ENCODE data around the gene TTLL10.
A peak's percentile ranks its signal among the peaks of the same experiment; 100 is the strongest.

The TTLL10 gene

GRCh38 chr1:1157914-1158710 is 15.6 kb upstream of the TTLL10 start:
- DNase-seq (ENCODE audit: low spot score): peak; percentile 34

- no peak for DNase-seq (ENCODE audit: low spot score)
These were observed 13.3 kb upstream of the TTLL10 start for GRCh38 chr1:1160281-1160930.

DNA sequence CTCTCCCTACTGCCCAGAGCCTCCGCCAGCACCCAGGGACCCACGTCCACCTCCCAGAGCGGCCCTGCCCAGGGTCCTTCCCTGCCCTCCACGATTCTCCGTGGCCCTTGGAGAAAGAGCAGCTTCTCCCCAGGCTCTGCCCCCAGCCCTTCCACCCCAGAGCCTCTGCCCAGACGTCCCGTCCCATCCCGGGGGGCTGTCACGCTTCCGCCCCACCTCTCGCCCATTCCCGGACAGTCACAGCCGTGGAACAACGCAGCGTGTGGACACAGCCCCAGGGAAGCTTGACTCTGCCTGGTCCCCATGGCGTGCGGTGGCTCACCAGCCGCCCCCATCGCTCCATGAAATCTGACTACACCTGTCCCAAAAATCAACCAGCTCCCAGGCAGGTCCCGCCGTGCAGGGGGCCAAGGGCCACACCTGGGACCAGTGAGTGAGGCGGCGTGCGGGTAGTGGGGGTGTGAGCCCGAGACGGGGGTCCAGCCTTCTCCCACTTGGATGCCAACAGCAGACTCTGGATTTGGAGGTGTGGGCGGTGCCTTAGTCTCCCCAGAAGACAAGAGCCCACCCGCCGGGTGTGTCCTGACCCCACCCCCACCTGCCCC is 12.5 kb upstream of the TTLL10 start:
- no peak for DNase-seq (ENCODE audit: low spot score)

DNA sequence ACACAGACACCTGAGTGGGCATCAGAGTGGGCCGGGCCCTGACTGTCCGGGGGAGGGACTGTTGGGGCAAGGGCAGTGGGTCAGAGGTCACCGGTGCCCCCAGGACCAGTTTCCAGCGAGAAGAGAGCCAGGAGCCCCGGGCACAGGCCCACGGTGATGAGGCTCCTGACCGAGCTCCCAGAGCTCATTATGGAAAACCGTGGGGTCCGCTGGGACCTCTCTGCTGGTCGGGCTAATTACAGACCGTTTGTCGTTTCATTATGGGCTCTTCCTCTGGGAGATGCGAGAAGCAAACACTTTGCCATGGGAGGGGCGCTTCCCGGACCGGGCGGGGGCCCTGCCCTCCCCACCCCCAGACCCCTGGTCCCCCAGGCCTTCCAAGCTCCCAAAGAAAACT is 12.0 kb upstream of the TTLL10 start:
- DNase-seq (ENCODE audit: low spot score): no peak

- no peak for DNase-seq (ENCODE audit: low spot score)
These were observed 10.8 kb upstream of the TTLL10 start for GRCh38 chr1:1162597-1163537.

DNA sequence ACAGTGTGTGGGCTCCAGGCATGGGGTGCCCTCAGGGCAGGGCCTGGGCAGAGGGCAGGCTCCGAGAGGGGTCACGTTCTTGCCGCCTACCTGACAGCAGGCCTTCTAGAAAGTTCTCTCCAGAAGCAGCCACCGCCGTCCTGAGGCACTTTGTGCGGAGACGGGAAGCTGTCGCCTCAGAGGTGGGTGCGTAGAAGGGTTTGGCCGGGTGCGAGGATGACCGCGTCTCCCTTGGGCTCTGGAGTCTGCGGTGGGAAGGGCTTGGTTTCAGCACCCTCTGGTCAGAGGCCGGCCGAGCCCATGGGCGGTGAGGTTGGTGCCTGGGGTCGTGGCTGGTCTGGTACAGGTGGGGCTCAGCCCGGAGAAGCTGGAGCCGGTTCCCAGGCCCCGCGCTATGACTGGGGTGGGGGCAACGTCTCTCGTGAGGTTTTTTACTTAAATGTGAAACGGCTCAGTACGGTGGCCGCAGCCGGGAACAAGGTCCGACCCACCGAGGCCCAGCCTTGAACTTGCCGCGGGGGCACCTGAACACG is 10.1 kb upstream of the TTLL10 start:
- no peak for DNase-seq (ENCODE audit: low spot score)

DNA sequence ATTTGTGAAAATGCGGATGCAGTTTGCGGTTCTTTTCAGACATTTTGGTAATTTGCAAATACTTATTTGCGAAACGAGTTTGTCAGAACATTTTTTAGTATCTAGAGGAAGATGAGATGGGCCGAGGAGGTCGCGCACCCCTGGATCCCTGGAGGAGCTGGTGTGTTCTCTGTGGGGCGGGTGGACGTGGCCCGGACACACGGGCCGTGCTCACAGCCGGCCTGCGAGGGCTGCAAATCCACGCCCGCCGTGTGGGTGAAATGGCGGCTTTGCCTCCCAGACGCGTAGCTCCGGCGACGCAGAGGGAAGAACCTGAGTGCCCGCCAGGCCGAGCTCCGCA is 9.3 kb upstream of the TTLL10 start:
- DNase-seq (ENCODE audit: low spot score): no peak

GRCh38 chr1:1164701-1165451 is 8.8 kb upstream of the TTLL10 start:
- DNase-seq (ENCODE audit: low spot score): no peak

DNA sequence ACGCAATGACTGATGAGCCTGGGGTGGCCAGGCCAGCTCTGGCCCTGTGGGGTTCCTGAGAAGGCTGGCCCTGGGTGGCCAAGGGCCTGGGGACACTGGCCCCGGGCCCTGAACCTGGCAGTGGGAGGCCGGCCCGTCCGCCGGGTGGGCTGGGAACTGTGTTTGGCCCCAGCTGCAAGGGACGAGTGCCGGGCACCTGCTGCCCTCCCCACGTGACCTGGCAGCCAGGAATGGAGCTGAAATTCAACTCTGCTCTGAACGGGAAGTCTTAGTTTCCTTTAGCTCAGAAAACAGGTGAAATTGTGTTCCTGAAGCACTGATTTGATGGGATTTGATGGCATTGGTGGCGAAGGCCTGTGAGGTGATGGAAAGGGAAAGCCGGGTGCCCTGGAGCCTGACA is 8.2 kb upstream of the TTLL10 start:
- DNase-seq (ENCODE audit: low spot score): no peak

DNA sequence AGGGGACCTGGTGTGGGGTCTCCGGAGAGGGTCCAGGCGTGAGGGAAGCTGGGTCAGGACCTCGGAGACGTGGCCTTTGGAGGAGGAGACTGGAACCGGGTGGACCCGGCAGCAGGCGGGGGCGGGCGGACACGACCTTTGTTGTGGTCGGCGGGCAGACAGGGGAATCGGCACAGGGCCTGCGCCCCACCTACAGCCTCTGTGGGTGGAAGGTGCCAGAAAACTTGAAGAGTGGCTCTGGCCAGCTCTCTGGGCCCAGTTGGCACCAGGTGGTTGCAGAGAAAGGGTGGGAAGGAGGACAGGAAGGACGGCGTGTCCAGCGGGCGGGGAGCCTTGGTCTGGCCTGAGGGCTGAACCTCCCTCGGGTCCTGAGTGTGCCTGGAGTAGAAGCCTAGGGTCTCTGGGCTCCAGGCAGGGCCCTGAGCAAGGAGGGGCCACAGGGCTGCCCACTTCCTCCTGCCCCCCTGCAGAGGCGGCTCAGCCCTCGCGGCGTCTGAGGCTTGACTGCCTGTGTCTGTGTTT is 7.7 kb upstream of the TTLL10 start:
- DNase-seq (ENCODE audit: low spot score): no peak

GRCh38 chr1:1166642-1167397 is 6.9 kb upstream of the TTLL10 start:
- DNase-seq (ENCODE audit: low spot score): no peak

GRCh38 chr1:1167398-1167821 is 6.3 kb upstream of the TTLL10 start:
- DNase-seq (ENCODE audit: low spot score): no peak

DNA sequence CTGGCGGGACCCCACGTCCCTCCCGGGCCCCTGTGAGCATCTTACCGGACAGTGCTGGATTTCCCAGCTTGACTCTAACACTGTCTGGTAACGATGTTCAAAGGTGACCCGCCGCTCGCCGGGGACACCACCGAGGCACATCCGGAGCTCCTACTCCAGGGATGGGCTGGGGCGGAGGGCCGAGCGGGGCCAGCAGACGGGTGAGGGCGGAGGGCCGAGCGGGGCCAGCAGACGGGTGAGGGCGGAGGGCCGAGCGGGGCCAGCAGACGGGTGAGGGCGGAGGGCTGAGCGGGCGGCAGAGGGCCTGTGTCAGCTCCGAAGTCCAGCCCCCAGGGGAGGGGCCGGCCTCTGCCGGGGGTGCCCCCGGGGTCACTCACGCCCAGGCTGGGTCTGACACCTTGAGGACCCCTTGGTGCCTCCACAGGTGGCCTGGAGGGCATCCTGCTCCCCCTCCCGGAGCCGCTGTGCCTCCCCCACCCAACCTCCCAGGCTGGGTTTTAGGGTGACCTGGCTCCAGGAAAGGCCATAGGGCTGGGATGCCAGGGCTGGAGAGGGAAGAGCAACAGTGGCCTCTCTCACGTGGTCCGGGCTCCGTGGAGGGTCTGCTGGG is 5.7 kb upstream of the TTLL10 start:
- no peak for DNase-seq (ENCODE audit: low spot score)

DNA sequence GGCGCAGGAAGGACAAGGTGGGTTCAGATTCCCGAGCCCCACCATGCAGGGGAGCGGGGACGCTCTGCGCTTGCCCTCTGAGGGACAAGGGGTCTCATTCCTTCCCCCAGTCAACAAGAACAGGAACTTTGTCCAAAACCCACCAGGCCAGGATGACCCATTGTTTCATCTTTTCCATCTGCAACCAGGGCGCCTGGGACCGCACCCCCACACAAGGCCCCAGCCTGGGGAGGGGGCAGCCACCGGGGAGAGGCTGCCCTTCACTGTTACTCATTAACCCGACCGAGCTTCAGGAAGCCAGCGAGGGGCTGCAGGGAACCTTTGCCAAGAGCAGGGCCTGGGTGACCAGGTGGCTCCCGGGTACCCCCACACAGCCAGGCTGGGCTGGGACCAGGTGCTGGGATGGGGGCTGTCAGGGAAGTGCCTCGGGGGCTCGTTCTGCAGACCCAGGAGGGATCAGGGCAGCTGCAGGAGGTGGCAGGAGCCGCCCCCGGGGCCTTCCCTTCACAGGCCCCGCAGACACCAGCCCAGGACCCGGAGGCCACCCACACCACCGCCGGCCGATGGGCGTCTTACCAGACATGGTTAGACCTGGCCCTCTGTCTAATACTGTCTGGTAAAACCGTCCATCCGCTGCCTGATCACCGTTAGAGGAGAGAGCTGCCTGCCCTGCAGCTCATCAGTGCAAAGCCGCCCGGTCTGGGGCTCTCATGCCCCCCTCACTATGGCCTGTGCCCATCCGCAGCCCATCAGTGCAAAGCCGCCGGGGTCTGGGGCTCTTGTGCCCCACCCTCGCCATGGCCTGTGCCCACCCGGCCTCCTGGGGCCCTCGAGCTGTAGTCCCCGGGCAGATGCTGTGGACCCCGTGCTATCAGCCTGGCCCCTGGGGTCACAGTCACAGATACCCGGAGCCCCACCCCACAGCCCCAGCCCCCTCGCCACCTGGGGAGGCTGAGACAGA is 4.9 kb upstream of the TTLL10 start:
- DNase-seq (ENCODE audit: low spot score): no peak

GRCh38 chr1:1169429-1170214 is 4.1 kb upstream of the TTLL10 start:
- no peak for DNase-seq (ENCODE audit: low spot score)

DNA sequence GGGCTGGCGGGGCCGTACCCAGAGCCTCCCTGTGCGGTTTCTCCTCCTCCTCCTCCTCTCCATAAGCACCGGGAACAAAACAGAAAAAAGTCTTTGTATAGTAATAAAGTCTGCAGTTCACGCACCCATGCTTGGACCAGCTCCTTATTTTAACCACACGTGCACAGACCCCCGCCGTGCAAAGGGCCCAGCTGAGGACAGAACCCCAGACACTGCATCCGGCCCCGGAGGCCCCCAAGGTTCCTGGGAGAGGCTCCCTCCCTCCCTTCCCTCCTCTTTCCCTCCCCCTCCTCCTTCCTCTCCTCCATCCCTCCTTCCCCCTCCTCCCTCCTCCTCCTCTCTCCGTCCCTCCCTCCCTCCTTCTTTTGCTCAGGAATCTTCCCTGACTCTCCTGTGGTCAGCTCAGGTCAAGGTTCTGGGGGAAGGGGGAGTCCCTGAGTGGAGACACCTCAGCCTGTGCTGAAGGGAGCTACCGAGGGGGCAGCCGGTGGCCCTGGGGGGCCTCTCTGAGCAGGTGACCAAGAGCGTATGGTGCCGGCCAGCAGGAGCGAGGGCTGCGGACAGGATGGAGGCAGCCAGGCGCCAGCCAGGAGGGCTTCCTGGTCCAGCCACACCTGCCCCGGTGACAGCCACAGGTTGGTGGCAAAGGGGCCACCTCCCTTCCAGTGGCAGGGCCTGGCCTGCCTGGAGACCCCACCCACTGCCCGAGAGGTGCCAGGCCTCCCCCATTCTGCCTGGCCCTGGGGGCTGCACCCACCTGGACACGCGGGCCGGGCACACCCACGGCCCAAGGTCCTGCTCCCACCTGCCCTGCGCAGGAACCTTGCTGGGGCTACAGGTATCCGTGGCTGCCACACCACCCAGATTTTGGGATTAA is 3.2 kb upstream of the TTLL10 start:
- no peak for DNase-seq (ENCODE audit: low spot score)

- DNase-seq (ENCODE audit: low spot score): no peak
These were observed 2.5 kb upstream of the TTLL10 start for GRCh38 chr1:1171161-1171545.

Measured in COLO829 (cell line).